Lung (tissue), 12 donors: Measurements from ENCODE around the gene CNTFR. TPM values are rescaled to one million over a fixed set of nuclear protein-coding genes. Genes with fewer than 3 reads are reported as not detected.

Source experiments
- ATAC-seq: fragments of 200-7000 bp; cut with Tn5 transposase; one replicate; pipeline ENCODE4 v1.9.1; 2020; ENCODE audit warnings: moderate number of reproducible peaks; ENCODE audit not compliant: insufficient read depth, low FRiP score
- DNase-seq, 3 donors: peaks; one replicate each; pipeline ENCODE4 v3.0.0-alpha.2; 2013 to 2017
- H3K27ac ChIP-seq, 2 donors: one replicate each; pipeline ENCODE4 v1.5.1; 2013; ENCODE audit warnings: mild to moderate bottlenecking in 2 of 2, moderate library complexity in 2 of 2, control low read depth in 1 of 2, inconsistent platforms in 1 of 2, low read depth in 1 of 2, low read length in 1 of 2
- H3K27me3 ChIP-seq, 3 donors: one replicate each; pipeline ENCODE4 v1.5.1; 2013; ENCODE audit warnings: low read length in 2 of 3; ENCODE audit not compliant: control insufficient read depth in 3 of 3, insufficient read depth in 3 of 3
- H3K36me3 ChIP-seq, 4 donors: one replicate each; pipeline ENCODE4 v1.5.1; 2013; ENCODE audit warnings: low read length in 4 of 4, mild to moderate bottlenecking in 1 of 4, moderate library complexity in 1 of 4; ENCODE audit not compliant: control insufficient read depth in 4 of 4, insufficient read depth in 4 of 4
- H3K4me1 ChIP-seq, 5 donors: one replicate each; pipeline ENCODE4 v1.5.1; 2013; ENCODE audit warnings: low read length in 5 of 5, mild to moderate bottlenecking in 2 of 5, moderate library complexity in 1 of 5; ENCODE audit not compliant: control insufficient read depth in 5 of 5, insufficient read depth in 5 of 5
- H3K4me3 ChIP-seq: one replicate; pipeline ENCODE4 v1.5.1; 2013; ENCODE audit warnings: mild to moderate bottlenecking, control low read depth, moderate library complexity
- H3K9ac ChIP-seq, 2 donors: one replicate each; pipeline ENCODE4 v1.5.1; 2013; ENCODE audit warnings: low read length in 2 of 2, control low read depth in 1 of 2; ENCODE audit not compliant: insufficient read depth in 1 of 2
- H3K9me3 ChIP-seq, 4 donors: one replicate each; pipeline ENCODE4 v1.5.1; 2013; ENCODE audit warnings: low read length in 3 of 4, mild to moderate bottlenecking in 1 of 4, moderate library complexity in 1 of 4; ENCODE audit not compliant: control insufficient read depth in 4 of 4, insufficient read depth in 3 of 4
- CTCF ChIP-seq: IDR thresholded peaks from 2 replicates; pipeline ENCODE4 v1.5.1; 2012; ENCODE audit warnings: mild to moderate bottlenecking; ENCODE audit errors: control extremely low read depth, extremely low read depth
- WGBS, 2 donors: extraction: QIAGEN DNeasy Blood & Tissue Kit; methylation state at CpG; one replicate each; pipeline ENCODE4 v1.1.7; 2013; 5-methylcytosine and 5-hydroxymethylcytosine counted together
- polyA plus RNA-seq, 2 donors: library from polyadenylated mRNA; stranded (reverse); fragments of 200-250 nt; gene quantifications; one replicate each; pipeline ENCODE4 v1.2.1, GENCODE V29; 2013
- total RNA-seq, 2 donors: library from RNA; depleted of rRNA in 1 of 2; stranded (reverse); fragments of >200 nt in 1 of 2; gene quantifications; one replicate each; pipeline ENCODE4 v1.2.1, GENCODE V29; 2014 to 2021
- donor health status: control.
- donor health status: control.
- donor health status: Bipolar disorder and iron deficiency.
- donor health status: healthy.
- donor health status: DM: yes; HTN: yes; CAD: no.

Gene CNTFR
- total and polyA plus RNA-seq, 4 donors: 0.42 to 3.3 (median 1.3) TPM

DNA sequence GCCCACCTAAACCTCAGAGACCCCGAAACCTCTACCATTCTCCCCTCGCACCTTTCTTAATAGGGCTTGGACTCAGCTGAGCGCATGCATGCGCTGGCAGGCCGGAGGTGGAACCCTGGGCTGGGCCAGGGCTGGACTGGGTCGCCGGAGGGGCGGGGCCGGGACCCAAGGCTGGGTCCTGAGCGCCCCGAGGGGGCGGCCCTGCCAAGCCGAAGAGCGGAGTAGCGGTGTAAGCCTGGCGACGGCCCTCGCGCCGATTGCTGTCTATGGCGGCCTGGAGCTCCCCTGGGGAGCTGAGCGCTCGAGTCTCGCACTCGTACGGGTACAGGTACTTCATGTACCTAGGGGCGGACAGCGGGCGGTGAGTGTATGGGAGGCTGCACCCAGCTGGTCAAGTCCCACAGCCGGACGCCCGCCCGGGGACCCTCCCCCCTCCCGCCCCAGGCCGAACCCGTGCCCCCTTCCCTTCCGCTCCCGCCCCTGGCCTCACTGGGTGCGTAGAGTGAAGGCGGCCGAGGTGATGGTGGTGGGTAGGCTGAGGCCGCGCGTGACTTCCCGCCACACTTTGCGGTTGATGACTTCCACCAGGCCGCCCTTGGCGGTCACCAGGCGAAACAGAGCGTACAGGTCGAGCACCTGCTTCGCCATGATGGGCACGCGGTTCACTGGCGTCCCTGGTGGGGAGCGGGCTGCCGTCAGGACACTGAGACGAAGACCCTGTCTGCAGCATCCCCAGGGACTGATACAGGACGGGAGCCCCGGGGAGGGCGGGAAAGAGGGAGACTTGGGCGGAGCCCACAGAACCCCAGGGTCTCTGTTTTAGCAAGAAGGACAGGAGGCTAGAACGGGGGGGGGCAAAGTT lies 34.1 kb upstream of the CNTFR start:
- no peak for ATAC-seq
- no peak overlapping the region for H3K9ac ChIP-seq
- H3K9me3 ChIP-seq: peaks cover 0 to 6% (median 0%) of the 10 kb centered on the region in 4 donors
- no peak for TF ChIP-seq CTCF
- H3K4me3 ChIP-seq: no peak overlapping the region
- no peak for DNase-seq
- H3K27ac ChIP-seq: no peak overlapping the region
- WGBS, 2 donors: 8 to 9% methylated on average over 56 to 63 of the region's 63 CpGs
- H3K4me1 ChIP-seq: peaks cover 0 to 16% (median 12%) of the 10 kb centered on the region in 5 donors
- peaks cover 7 to 71% (median 67%) of the 10 kb centered on the region in 3 donors for H3K27me3 ChIP-seq
- H3K36me3 ChIP-seq: no peaks in the 10 kb centered on the region

- Histone ChIP-seq H3K4me3 (peak within 1 kb of the TSS; percentile 83), H3K9ac (peak within 1 kb of the TSS; percentile 51 to 63), H3K27me3 (peaks cover 4 to 38% (median 35%) of the 10 kb centered on the region in 3 donors), H3K27ac (peak within 1 kb of the TSS in 1 of 2 donors; percentile 58), H3K4me1 (peaks cover 0 to 13% (median 7%) of the 10 kb centered on the region in 5 donors), H3K36me3 (peaks cover 5 to 24% (median 17%) of the 10 kb centered on the region in 4 donors), H3K9me3 (peaks cover 0 to 6% (median 0%) of the 10 kb centered on the region in 4 donors)
- no peak for TF ChIP-seq CTCF
- ATAC-seq (peak; percentile 96), DNase-seq (peak; percentile 95 to 97 (median 96))
- WGBS, 2 donors: 5% methylated on average over 43 of the region's 43 CpGs
Observed at GRCh38 chr9:34620061-34620994, 30.8 kb upstream of the CNTFR start, which contains the start of gene DCTN3. TSS of gene DCTN3 (minus strand) at chr9:34620495. CDS start at chr9:34620464, 31 bp downstream.

GRCh38 chr9:34615132-34615531 lies 25.6 kb upstream of the CNTFR start:
- H3K27me3 ChIP-seq: no peaks in the 10 kb centered on the region
- no peak overlapping the region for H3K9ac ChIP-seq
- H3K36me3 ChIP-seq: peaks cover 5 to 33% (median 25%) of the 10 kb centered on the region in 4 donors
- no peak overlapping the region for H3K27ac ChIP-seq
- DNase-seq (no peak), ATAC-seq (no peak)
- peaks cover 4 to 28% (median 12%) of the 10 kb centered on the region in 5 donors for H3K4me1 ChIP-seq
- H3K9me3 ChIP-seq: no peaks in the 10 kb centered on the region
- H3K4me3 ChIP-seq: no peak overlapping the region
- WGBS, 2 donors: 97 to 98% methylated on average over 2 of the region's 2 CpGs
- no peak for TF ChIP-seq CTCF
